ENCODE measurements around the gene POU2F3.

GRCh38 chr11:120230433-120231071, 9.4 kb upstream of the POU2F3 start:
- TF ChIP-seq CTCF (IDR thresholded peaks at IDR 0.05) (no peak), POLR2A (IDR thresholded peaks at IDR 0.05) (no peak)

All from esophagus squamous epithelium (tissue), 4 donors.